Measurements from ENCODE around the gene TYSND1.

Gene TYSND1

DNA sequence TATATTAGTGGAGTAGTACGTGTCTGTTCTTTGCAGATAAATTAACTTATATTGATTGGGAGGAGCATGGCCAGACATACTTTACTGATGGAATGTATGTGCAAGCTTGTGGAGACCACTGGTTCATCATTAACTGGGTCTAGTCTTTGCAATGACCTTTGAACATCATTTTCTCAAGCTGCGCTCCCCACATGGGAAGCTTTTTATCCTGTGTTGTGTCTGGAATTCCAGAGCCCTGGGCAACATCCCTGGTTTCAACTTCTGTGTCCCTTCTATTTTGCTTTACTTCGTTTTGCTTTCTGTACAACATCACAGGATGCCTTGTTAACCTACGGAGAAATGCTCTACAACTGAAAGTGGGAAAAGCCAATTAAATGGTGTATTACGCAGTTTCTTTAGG, 55.5 kb downstream of the TYSND1 start:
- in situ Hi-C loops (cut with HindIII; ENCODE audit: low pct_ligation_motif_present, low sequenced_read_pairs) = no loop called here
- Histone ChIP-seq H3K4me3 (ENCODE audit: low read depth, low read length) (no peak overlapping the region), H3K36me3 (replicated peaks) (peaks cover 3% of the 10 kb centered on the region), H3K27ac (no peak overlapping the region), H3K27me3 (replicated peaks) (no peaks in the 10 kb centered on the region)
- DNase-seq = no peak
- TF ChIP-seq, protein P1, sequence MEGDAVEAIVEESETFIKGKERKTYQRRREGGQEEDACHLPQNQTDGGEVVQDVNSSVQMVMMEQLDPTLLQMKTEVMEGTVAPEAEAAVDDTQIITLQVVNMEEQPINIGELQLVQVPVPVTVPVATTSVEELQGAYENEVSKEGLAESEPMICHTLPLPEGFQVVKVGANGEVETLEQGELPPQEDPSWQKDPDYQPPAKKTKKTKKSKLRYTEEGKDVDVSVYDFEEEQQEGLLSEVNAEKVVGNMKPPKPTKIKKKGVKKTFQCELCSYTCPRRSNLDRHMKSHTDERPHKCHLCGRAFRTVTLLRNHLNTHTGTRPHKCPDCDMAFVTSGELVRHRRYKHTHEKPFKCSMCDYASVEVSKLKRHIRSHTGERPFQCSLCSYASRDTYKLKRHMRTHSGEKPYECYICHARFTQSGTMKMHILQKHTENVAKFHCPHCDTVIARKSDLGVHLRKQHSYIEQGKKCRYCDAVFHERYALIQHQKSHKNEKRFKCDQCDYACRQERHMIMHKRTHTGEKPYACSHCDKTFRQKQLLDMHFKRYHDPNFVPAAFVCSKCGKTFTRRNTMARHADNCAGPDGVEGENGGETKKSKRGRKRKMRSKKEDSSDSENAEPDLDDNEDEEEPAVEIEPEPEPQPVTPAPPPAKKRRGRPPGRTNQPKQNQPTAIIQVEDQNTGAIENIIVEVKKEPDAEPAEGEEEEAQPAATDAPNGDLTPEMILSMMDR (IDR thresholded peaks at IDR 0.05; ENCODE audit: low read depth, low read length, missing control alignments) = no peak

DNA sequence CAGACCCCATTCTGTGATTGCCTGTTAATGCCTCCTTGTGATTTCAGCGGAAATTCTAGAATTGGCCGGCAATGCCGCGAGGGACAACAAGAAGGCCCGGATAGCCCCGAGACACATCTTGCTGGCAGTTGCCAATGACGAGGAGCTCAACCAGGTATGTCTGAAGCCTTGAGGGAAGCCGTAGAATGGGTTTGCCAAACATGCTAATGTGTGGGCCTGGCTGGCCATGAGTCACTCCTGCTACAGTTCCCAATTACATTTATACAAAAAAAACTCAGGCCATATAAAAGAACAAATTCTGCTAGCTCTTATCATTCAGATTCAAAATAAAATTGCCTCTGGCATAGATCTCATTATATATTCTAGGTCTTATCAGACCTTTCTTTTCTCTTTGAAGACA, 56.5 kb downstream of the TYSND1 start:
- no peak for DNase-seq
- Histone ChIP-seq H3K4me3 (ENCODE audit: low read depth, low read length) (no peak overlapping the region), H3K27ac (no peak overlapping the region), H3K27me3 (replicated peaks) (no peaks in the 10 kb centered on the region), H3K36me3 (replicated peaks) (peaks cover 3% of the 10 kb centered on the region)
- in situ Hi-C loops (cut with HindIII; ENCODE audit: low pct_ligation_motif_present, low sequenced_read_pairs) = no loop called here
- TF ChIP-seq, protein P1 (IDR thresholded peaks at IDR 0.05; ENCODE audit: low read depth, low read length, missing control alignments) = no peak

DNA sequence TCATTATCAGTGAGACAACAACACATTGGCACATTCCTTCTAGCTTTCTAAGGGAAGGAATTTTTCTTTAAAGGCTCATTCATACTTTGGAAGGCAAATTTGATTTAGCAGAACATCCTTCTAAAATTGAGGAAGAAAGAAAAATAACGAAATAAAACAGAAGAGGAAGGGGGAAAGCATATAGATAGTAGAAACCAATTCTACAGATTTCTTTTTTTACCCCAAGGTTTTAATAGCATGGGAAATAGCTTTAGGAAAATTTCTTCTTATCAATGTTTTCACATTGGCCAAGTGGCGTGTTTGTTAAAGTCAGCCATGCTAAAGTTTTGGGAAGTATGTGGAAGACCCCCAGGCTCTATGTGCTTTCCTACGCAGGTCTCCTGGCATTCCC, 58.2 kb downstream of the TYSND1 start:
- Histone ChIP-seq H3K27me3 (replicated peaks) (no peaks in the 10 kb centered on the region), H3K36me3 (replicated peaks) (no peaks in the 10 kb centered on the region), H3K27ac (no peak overlapping the region), H3K4me3 (ENCODE audit: low read depth, low read length) (no peak overlapping the region)
- TF ChIP-seq, protein P1 (IDR thresholded peaks at IDR 0.05; ENCODE audit: low read depth, low read length, missing control alignments) = no peak
- DNase-seq = no peak
- in situ Hi-C loops (cut with HindIII; ENCODE audit: low pct_ligation_motif_present, low sequenced_read_pairs) = no loop called here
